Panc1 (cell line): ENCODE results near the gene RPP25L.

Experiments used
- CTCF ChIP-seq: fragments of 450-650 bp; IDR thresholded peaks from 2 replicates; pipeline ENCODE4 v1.5.1; 2017; ENCODE audit warnings: mild to moderate bottlenecking
- POLR2AphosphoS5 ChIP-seq: IDR thresholded peaks from 2 replicates; pipeline ENCODE4 v1.6.1; 2012; ENCODE audit warnings: mild to moderate bottlenecking, low read depth, low read length, moderate library complexity
- REST ChIP-seq, 2 experiments: IDR thresholded peaks; 2 replicates each; pipeline ENCODE4 v1.6.1; 2011 to 2012; ENCODE audit warnings: low read depth in 2 of 2, control low read depth in 1 of 2, low read length in 1 of 2, mild to moderate bottlenecking in 1 of 2, moderate library complexity in 1 of 2; ENCODE audit not compliant: insufficient read depth in 1 of 2
- SIN3A ChIP-seq: IDR thresholded peaks from 2 replicates; pipeline ENCODE4 v1.6.1; 2012; ENCODE audit warnings: low read depth, mild to moderate bottlenecking, low read length, moderate library complexity, borderline replicate concordance; ENCODE audit not compliant: insufficient read depth
- TCF7L2 ChIP-seq: IDR thresholded peaks from 2 replicates; pipeline ENCODE4 v1.6.1; 2011; ENCODE audit warnings: mild to moderate bottlenecking, low read depth, low read length, inconsistent platforms

- TF ChIP-seq CTCF = no peak
- no peak for TF ChIP-seq REST (IDR thresholded peaks at IDR 0.05; ENCODE audit: insufficient read depth in 1 of 2, low read depth in 2 of 2, low read length in 1 of 2)
- TF ChIP-seq SIN3A = no peak
- TF ChIP-seq POLR2AphosphoS5 = no peak
- TF ChIP-seq TCF7L2 = no peak
These were observed 39.4 kb upstream of the RPP25L start for GRCh38 chr9:34651321-34651720.
